GM19395 (cell line): Measurements from ENCODE around the gene HSPH1.
A peak's percentile ranks its signal among the peaks of the same experiment; 100 is the strongest.

Experiments used
- ATAC-seq: cut with Tn5 transposase; IDR thresholded peaks from one replicate; pipeline ENCODE4 v1.9.1; 2021; ENCODE audit warnings: mild to moderate bottlenecking, moderate library complexity; ENCODE audit not compliant: unreplicated experiment

HSPH1 gene

GRCh38 chr13:31161557-31162150, at the start of gene HSPH1:
Gene HSPH1 (minus strand): TSS chr13:31161904. CDS start chr13:31161582, 322 bp downstream.
- ATAC-seq, result peak; percentile 82

- no peak for ATAC-seq
These were observed 48.1 kb upstream of the HSPH1 start for GRCh38 chr13:31209841-31210210.

GRCh38 chr13:31209172-31209840, 47.6 kb upstream of the HSPH1 start:
- ATAC-seq, result no peak

GRCh38 chr13:31208559-31209122, 46.9 kb upstream of the HSPH1 start:
- no peak for ATAC-seq

- no peak for ATAC-seq
These were observed 46.2 kb upstream of the HSPH1 start for GRCh38 chr13:31207661-31208552.

- ATAC-seq, result no peak
These were observed 42.9 kb upstream of the HSPH1 start for GRCh38 chr13:31204592-31204991.

GRCh38 chr13:31201341-31202031, 39.8 kb upstream of the HSPH1 start:
- no peak for ATAC-seq

- ATAC-seq, result peak; percentile 25
These were observed 38.9 kb upstream of the HSPH1 start for GRCh38 chr13:31200637-31200971.

- peak; percentile 83 for ATAC-seq
These were observed 38.3 kb upstream of the HSPH1 start, which contains the start of gene B3GLCT for GRCh38 chr13:31199849-31200636. Gene B3GLCT (plus strand): TSS chr13:31199975. CDS start chr13:31200085, 110 bp downstream.

GRCh38 chr13:31199527-31199848, 37.8 kb upstream of the HSPH1 start:
- peak; percentile 26 for ATAC-seq

- ATAC-seq, result no peak
These were observed 36.8 kb upstream of the HSPH1 start for GRCh38 chr13:31198519-31198918.

GRCh38 chr13:31196992-31197391, 35.3 kb upstream of the HSPH1 start:
- ATAC-seq, result no peak

GRCh38 chr13:31195616-31196015, 33.9 kb upstream of the HSPH1 start:
- no peak for ATAC-seq

- ATAC-seq, result no peak
These were observed 30.6 kb upstream of the HSPH1 start for GRCh38 chr13:31192306-31192705.

GRCh38 chr13:31191748-31192147, 30.0 kb upstream of the HSPH1 start:
- ATAC-seq, result no peak

GRCh38 chr13:31184981-31185645, 23.4 kb upstream of the HSPH1 start:
- no peak for ATAC-seq

GRCh38 chr13:31184451-31184850, 22.7 kb upstream of the HSPH1 start:
- no peak for ATAC-seq

- no peak for ATAC-seq
These were observed 21.3 kb upstream of the HSPH1 start for GRCh38 chr13:31182987-31183386.

- no peak for ATAC-seq
These were observed 18.1 kb upstream of the HSPH1 start for GRCh38 chr13:31179754-31180153.

GRCh38 chr13:31179241-31179640, 17.5 kb upstream of the HSPH1 start:
- ATAC-seq, result no peak
